ENCODE measurements around the gene RUFY3. TPM values are rescaled to one million over a fixed set of nuclear protein-coding genes. Genes with fewer than 3 reads are reported as not detected.
"Not testable (repeated sequence)": the region's sequence is repeated elsewhere in the genome, so short reads cannot be mapped to it uniquely, and the experiment has no call there.

RUFY3 gene
- total and polyA plus RNA-seq, 4 experiments from 2014 or later, result 3.3 to 36.2 (median 22.7) TPM

DNA sequence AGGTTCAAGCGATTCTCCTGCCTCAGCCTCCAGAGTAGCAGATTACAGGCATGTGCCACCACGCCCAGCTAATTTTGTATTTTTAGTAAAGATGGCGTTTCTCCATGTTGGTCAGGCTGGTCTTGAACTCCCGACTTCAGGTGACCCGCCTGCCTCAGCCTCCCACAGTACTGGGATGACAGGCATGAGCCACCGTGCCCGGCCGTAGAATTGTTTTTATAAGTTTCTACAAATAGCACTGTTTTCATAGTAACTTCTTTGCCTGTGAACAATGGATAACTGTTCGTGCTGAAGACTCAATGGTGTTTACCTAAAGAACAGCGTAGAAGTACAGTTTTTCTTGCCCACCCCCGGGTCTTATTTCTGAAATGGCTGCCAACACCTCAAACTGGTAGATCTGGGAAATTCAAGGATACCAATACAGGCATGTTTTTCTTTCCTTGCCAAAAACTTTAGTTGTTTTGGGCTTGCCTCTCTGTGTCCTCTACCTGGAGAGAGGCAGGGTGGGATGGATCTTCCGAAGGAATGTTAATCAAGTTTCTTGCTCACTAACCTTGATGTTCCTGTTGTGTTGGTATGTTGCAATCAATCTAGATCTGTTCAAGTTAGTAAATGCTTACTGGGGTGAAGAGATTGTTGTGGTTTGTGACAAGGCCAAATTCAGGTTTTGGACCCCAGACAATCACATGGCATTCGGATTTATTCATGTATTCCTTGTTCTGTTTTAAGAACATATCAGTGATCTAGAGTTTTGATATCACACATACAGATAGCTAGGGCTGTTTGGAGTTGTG lies 2.8 kb upstream of the RUFY3 start:
- DNase-seq, result no peak
- H3K4me1 Mint-ChIP-seq, result peaks cover 19 to 30% (median 24%) of the 10 kb centered on the region in 4 donors
- no peak overlapping the region for H3K4me3 ChIP-seq (ENCODE audit: low read length in 2 of 2)
- H3K9me3 Mint-ChIP-seq, result no peaks in the 10 kb centered on the region
- no peaks in the 10 kb centered on the region for H3K27me3 ChIP-seq (ENCODE audit: insufficient read depth, low read length)
- H3K9me3 ChIP-seq (ENCODE audit: control insufficient read depth in 1 of 2, low read length in 2 of 2), result no peaks in the 10 kb centered on the region
- H3K27ac Mint-ChIP-seq, result peak overlapping the region in 1 of 7 donors; percentile 46
- POLR2A ChIA-PET (ENCODE audit: partially characterized antibody), result interaction anchor here (2.3 kb wide), 1 partner anchor 14 kb away, joined by 10 read pairs; no protein-coding TSS in a partner anchor
- H3K27ac ChIP-seq (ENCODE audit: low read depth, low read length), result no peak overlapping the region
- CTCF ChIA-PET (ENCODE audit: partially characterized antibody), result interaction anchor here (1.4 kb wide), 1 partner anchor 16 kb away, joined by 4 read pairs; no protein-coding TSS in a partner anchor
- H3K27me3 Mint-ChIP-seq, result no peaks in the 10 kb centered on the region
- intact Hi-C loops (cut with micrococcal nuclease), result no loop called here
- H3K4me1 ChIP-seq (ENCODE audit: insufficient read depth, low read length), result peaks cover 17% of the 10 kb centered on the region
- H3K36me3 ChIP-seq (ENCODE audit: insufficient read depth, low read length), result no peaks in the 10 kb centered on the region
- H3K4me3 Mint-ChIP-seq, result no peak overlapping the region
- H3K36me3 Mint-ChIP-seq, result no peaks in the 10 kb centered on the region

DNA sequence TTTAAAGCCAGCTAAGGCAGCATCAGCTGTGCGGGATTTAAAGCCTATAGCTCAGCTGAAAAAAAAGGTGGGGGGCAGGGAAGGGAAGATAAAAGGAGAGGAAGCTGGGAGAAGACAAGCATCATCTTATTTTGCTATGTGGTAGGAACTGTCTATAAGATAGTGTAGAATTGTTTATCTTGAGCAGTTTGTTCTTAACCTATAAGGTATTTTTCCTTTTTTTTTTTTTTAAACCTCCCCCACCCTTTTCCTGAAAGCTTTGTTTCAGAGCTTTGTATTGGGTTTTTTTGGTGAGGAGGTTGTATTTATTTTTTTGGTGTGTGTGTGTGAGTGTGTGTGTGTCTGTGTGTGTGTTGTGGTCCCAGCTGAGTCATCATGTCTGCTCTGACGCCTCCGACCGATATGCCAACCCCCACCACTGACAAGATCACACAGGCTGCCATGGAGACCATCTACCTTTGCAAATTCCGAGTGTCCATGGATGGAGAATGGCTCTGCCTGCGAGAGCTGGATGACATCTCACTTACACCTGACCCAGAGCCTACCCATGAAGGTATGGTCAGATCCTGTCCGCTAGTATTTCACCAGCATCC lies 531 bp downstream of the RUFY3 start:
- H3K4me3 Mint-ChIP-seq, result peak overlapping the region; percentile 20 to 72 (median 54)
- ChIA-PET CTCF (ENCODE audit: partially characterized antibody) (interaction anchor here (0.8 to 5.9 kb wide), 6 partner anchors 9 to 33 kb away, joined by 3 to 74 read pairs (median 6); no protein-coding TSS in a partner anchor), POLR2A (ENCODE audit: partially characterized antibody) (interaction anchor here (0.6 to 4.2 kb wide), 5 partner anchors 13 to 117 kb away, joined by 3 to 31 read pairs (median 7); partner anchors contain the start of gene GRSF1)
- Histone ChIP-seq H3K4me3 (ENCODE audit: low read length in 2 of 2) (no peak overlapping the region), H3K27me3 (ENCODE audit: insufficient read depth, low read length) (no peaks in the 10 kb centered on the region), H3K27ac (ENCODE audit: low read depth, low read length) (no peak overlapping the region), H3K4me1 (ENCODE audit: insufficient read depth, low read length) (peaks cover 17% of the 10 kb centered on the region), H3K36me3 (ENCODE audit: insufficient read depth, low read length) (no peaks in the 10 kb centered on the region), H3K9me3 (ENCODE audit: control insufficient read depth in 1 of 2, low read length in 2 of 2) (no peaks in the 10 kb centered on the region)
- H3K9me3 Mint-ChIP-seq, result no peaks in the 10 kb centered on the region
- H3K27me3 Mint-ChIP-seq, result no peaks in the 10 kb centered on the region
- peaks cover 14 to 20% (median 15%) of the 10 kb centered on the region in 4 donors for H3K4me1 Mint-ChIP-seq
- peak; percentile 18 to 73 (median 41) for DNase-seq
- intact Hi-C loops (cut with micrococcal nuclease), result loop anchor here (2.0 kb wide), 1 partner anchor 17 kb away; no protein-coding TSS in a partner anchor
- peak overlapping the region; percentile 67 to 86 (median 76) for H3K27ac Mint-ChIP-seq
- H3K36me3 Mint-ChIP-seq, result no peaks in the 10 kb centered on the region

DNA sequence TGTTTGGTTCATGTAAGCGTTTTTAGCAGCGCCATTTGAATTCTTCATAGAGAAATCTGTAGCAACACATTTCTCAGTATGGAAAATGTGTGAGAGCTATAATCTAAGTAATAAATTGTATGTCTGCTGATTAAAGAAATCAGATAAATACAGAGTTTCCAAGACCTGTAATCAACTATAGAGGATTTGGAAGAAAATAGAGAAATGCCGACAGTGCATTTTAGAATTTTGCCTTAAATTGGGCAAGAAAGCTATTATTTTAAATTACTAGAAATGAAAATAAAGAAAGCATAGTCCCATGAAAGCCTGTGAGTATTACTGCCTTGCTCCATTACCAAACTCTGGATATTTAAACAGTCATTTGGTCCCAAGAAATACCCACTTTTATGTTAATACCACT lies 2.7 kb downstream of the RUFY3 start:
- no peaks in the 10 kb centered on the region for H3K27me3 Mint-ChIP-seq
- no peak for DNase-seq
- H3K27ac Mint-ChIP-seq, result no peak overlapping the region
- CTCF ChIA-PET (ENCODE audit: partially characterized antibody), result interaction anchor here (1.1 to 5.9 kb wide), 2 partner anchors 12 to 21 kb away, joined by 4 to 74 read pairs; no protein-coding TSS in a partner anchor
- no peaks in the 10 kb centered on the region for H3K9me3 ChIP-seq (ENCODE audit: control insufficient read depth in 1 of 2, low read length in 2 of 2)
- POLR2A ChIA-PET (ENCODE audit: partially characterized antibody), result interaction anchor here (3.7 to 4.2 kb wide), 2 partner anchors 10 to 20 kb away, joined by 23 to 31 read pairs; no protein-coding TSS in a partner anchor
- H3K36me3 ChIP-seq (ENCODE audit: insufficient read depth, low read length), result no peaks in the 10 kb centered on the region
- H3K36me3 Mint-ChIP-seq, result no peaks in the 10 kb centered on the region
- H3K27ac ChIP-seq (ENCODE audit: low read depth, low read length), result no peak overlapping the region
- H3K4me3 Mint-ChIP-seq, result no peak overlapping the region
- H3K27me3 ChIP-seq (ENCODE audit: insufficient read depth, low read length), result no peaks in the 10 kb centered on the region
- H3K4me3 ChIP-seq (ENCODE audit: low read length in 2 of 2), result no peak overlapping the region
- H3K9me3 Mint-ChIP-seq, result no peaks in the 10 kb centered on the region
- intact Hi-C loops (cut with micrococcal nuclease), result no loop called here
- H3K4me1 Mint-ChIP-seq, result peaks cover 11 to 20% (median 15%) of the 10 kb centered on the region in 4 donors
- H3K4me1 ChIP-seq (ENCODE audit: insufficient read depth, low read length), result peaks cover 17% of the 10 kb centered on the region

DNA sequence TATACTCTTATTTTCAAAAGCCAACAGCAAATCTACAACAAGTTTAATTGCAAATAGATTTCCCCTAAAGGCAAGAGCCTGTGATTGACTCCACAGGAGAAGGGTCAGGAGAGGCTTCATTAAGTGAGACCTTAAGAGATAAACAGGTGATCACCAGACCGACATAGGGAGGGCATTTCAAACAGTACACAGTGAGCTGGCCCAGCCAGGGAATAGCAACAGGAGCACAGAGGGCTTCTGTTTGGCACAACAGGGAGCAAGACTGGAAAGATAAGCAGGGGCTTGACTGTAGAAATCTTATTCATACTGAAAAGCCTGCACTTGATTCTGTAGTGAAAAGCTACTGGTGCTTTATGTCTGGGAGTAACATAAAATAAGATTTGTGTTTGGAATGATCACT lies 3.9 kb downstream of the RUFY3 start:
- ChIA-PET POLR2A (ENCODE audit: partially characterized antibody) (no interaction called here), CTCF (ENCODE audit: partially characterized antibody) (interaction anchor here (5.9 kb wide), 1 partner anchor 10 kb away, joined by 74 read pairs; no protein-coding TSS in a partner anchor)
- Mint-ChIP-seq H3K27ac (peak overlapping the region in 1 of 7 donors; percentile 43), H3K4me1 (peaks cover 11 to 20% (median 15%) of the 10 kb centered on the region in 4 donors), H3K27me3 (no peaks in the 10 kb centered on the region), H3K36me3 (no peaks in the 10 kb centered on the region), H3K9me3 (no peaks in the 10 kb centered on the region), H3K4me3 (no peak overlapping the region)
- H3K9me3 ChIP-seq (ENCODE audit: control insufficient read depth in 1 of 2, low read length in 2 of 2), result no peaks in the 10 kb centered on the region
- no peaks in the 10 kb centered on the region for H3K36me3 ChIP-seq (ENCODE audit: insufficient read depth, low read length)
- no peak overlapping the region for H3K27ac ChIP-seq (ENCODE audit: low read depth, low read length)
- intact Hi-C loops (cut with micrococcal nuclease), result no loop called here
- DNase-seq, result no peak
- no peak overlapping the region for H3K4me3 ChIP-seq (ENCODE audit: low read length in 2 of 2)
- H3K27me3 ChIP-seq (ENCODE audit: insufficient read depth, low read length), result no peaks in the 10 kb centered on the region
- H3K4me1 ChIP-seq (ENCODE audit: insufficient read depth, low read length), result peaks cover 17% of the 10 kb centered on the region

DNA sequence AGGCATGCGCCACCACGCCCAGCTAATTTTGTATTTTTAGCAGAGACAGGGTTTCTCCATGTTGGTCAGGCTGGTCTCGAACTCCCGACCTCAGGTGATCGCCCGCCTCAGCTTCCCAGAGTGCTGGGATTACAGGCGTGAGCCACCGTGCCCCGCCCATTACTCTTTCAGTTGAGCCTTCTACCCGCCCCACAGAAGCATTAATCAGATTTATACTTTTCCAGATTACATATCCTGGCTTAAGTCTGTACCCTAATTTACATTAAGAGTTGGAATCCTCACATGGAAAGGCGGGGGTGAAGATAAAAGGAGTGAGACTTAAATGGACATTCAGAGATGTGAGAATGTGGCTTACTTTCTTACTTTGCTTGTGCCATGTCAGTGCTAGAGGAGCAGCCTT lies 4.8 kb downstream of the RUFY3 start:
- peaks cover 11 to 19% (median 14%) of the 10 kb centered on the region in 4 donors for H3K4me1 Mint-ChIP-seq
- CTCF ChIA-PET (ENCODE audit: partially characterized antibody), result interaction anchor here (5.9 kb wide), 1 partner anchor 10 kb away, joined by 74 read pairs; no protein-coding TSS in a partner anchor
- H3K27ac ChIP-seq (ENCODE audit: low read depth, low read length); H3K9me3 ChIP-seq (ENCODE audit: control insufficient read depth in 1 of 2, low read length in 2 of 2); H3K4me3 Mint-ChIP-seq; H3K27me3 ChIP-seq (ENCODE audit: insufficient read depth, low read length); H3K27ac Mint-ChIP-seq; H3K36me3 Mint-ChIP-seq; DNase-seq; H3K36me3 ChIP-seq (ENCODE audit: insufficient read depth, low read length); H3K9me3 Mint-ChIP-seq; POLR2A ChIA-PET (ENCODE audit: partially characterized antibody); H3K4me3 ChIP-seq (ENCODE audit: low read length in 2 of 2); H3K27me3 Mint-ChIP-seq; intact Hi-C loops (cut with micrococcal nuclease): not testable (repeated sequence)
- H3K4me1 ChIP-seq (ENCODE audit: insufficient read depth, low read length), result peaks cover 17% of the 10 kb centered on the region

DNA sequence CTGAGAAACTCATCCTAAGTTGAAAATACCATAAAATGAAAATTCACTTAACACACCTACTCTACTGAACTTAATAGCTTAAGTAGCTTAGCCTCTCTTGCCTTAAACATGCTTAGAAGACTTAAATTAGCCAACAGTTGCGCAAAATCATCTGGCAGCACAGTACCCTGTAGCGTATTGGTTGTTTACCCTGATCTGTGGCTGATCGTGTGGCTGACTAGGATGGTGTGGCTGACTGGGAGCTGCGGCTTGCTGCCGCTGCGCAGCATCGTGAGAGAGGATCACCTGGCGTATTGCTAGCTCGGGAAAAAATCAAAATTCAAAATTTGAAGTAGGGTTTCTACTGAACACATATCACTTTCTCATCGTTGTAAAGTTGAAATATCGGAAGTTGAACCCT lies 6.3 kb downstream of the RUFY3 start:
- Mint-ChIP-seq H3K27ac (no peak overlapping the region), H3K27me3 (no peaks in the 10 kb centered on the region), H3K9me3 (no peaks in the 10 kb centered on the region), H3K4me1 (peaks cover 3 to 12% (median 6%) of the 10 kb centered on the region in 4 donors), H3K4me3 (peak overlapping the region in 1 of 8 donors; percentile 58), H3K36me3 (no peaks in the 10 kb centered on the region)
- Histone ChIP-seq H3K4me3 (ENCODE audit: low read length in 2 of 2) (no peak overlapping the region), H3K27me3 (ENCODE audit: insufficient read depth, low read length) (no peaks in the 10 kb centered on the region), H3K4me1 (ENCODE audit: insufficient read depth, low read length) (peaks cover 1% of the 10 kb centered on the region), H3K36me3 (ENCODE audit: insufficient read depth, low read length) (no peaks in the 10 kb centered on the region), H3K27ac (ENCODE audit: low read depth, low read length) (no peak overlapping the region), H3K9me3 (ENCODE audit: control insufficient read depth in 1 of 2, low read length in 2 of 2) (no peaks in the 10 kb centered on the region)
- ChIA-PET CTCF (ENCODE audit: partially characterized antibody) (interaction anchor here (1.0 to 1.7 kb wide), 3 partner anchors 8 to 23 kb away, joined by 3 to 5 read pairs (median 4); no protein-coding TSS in a partner anchor), POLR2A (ENCODE audit: partially characterized antibody) (no interaction called here)
- intact Hi-C loops (cut with micrococcal nuclease), result no loop called here
- DNase-seq, result no peak

DNA sequence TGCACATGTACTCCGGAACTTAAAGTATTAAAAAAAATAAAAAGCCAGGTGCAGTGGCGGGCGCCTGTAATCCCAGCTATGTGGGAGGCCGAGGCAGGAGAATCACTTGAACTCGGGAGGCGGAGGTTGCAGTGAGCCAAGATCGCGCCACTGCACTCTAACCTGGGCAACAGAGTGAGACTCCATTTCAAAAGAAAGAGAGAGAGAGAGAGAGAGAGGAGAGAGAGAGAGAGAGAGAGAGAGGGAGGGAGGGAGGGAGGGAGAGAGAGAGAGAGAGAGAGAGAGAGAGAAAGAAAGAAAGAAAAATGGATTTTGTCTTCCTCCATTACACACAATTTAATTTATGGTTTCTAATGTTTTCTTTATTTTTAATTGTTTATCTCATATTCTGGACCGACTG lies 11.1 kb downstream of the RUFY3 start:
- peaks cover 47% of the 10 kb centered on the region for H3K4me1 ChIP-seq (ENCODE audit: insufficient read depth, low read length)
- H3K36me3 Mint-ChIP-seq; intact Hi-C loops (cut with micrococcal nuclease); H3K4me3 Mint-ChIP-seq; H3K36me3 ChIP-seq (ENCODE audit: insufficient read depth, low read length); DNase-seq; H3K27ac ChIP-seq (ENCODE audit: low read depth, low read length); H3K27me3 Mint-ChIP-seq; H3K9me3 ChIP-seq (ENCODE audit: control insufficient read depth in 1 of 2, low read length in 2 of 2); H3K4me3 ChIP-seq (ENCODE audit: low read length in 2 of 2); H3K9me3 Mint-ChIP-seq; H3K27me3 ChIP-seq (ENCODE audit: insufficient read depth, low read length): not testable (repeated sequence)
- Mint-ChIP-seq H3K4me1 (peaks cover 31 to 50% (median 42%) of the 10 kb centered on the region in 4 donors), H3K27ac (peak overlapping the region in 4 of 7 donors; percentile 36 to 63 (median 44))
- ChIA-PET POLR2A (ENCODE audit: partially characterized antibody) (interaction anchor here (0.7 to 6.5 kb wide), 4 partner anchors 26 to 107 kb away, joined by 3 to 135 read pairs (median 34); partner anchors contain the start of genes GRSF1 and UTP3), CTCF (ENCODE audit: partially characterized antibody) (interaction anchor here (5.5 kb wide), 1 partner anchor 44 kb away, joined by 73 read pairs; the partner anchor contains the start of gene UTP3)
